ENCODE measurements around the gene SLC35A4.

- TF ChIP-seq, protein P1, sequence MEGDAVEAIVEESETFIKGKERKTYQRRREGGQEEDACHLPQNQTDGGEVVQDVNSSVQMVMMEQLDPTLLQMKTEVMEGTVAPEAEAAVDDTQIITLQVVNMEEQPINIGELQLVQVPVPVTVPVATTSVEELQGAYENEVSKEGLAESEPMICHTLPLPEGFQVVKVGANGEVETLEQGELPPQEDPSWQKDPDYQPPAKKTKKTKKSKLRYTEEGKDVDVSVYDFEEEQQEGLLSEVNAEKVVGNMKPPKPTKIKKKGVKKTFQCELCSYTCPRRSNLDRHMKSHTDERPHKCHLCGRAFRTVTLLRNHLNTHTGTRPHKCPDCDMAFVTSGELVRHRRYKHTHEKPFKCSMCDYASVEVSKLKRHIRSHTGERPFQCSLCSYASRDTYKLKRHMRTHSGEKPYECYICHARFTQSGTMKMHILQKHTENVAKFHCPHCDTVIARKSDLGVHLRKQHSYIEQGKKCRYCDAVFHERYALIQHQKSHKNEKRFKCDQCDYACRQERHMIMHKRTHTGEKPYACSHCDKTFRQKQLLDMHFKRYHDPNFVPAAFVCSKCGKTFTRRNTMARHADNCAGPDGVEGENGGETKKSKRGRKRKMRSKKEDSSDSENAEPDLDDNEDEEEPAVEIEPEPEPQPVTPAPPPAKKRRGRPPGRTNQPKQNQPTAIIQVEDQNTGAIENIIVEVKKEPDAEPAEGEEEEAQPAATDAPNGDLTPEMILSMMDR (IDR thresholded peaks at IDR 0.05; ENCODE audit: low read length), result peak; percentile 27; the same call in 1 of the 2 replicates
- TF ChIP-seq EZH2 (IDR thresholded peaks at IDR 0.05; ENCODE audit: borderline replicate concordance, low read length), result no peak
Measured at GRCh38 chr5:140575309-140575708, 10.7 kb downstream of the SLC35A4 start.
